Measurements from ENCODE around the gene SNRNP25.

SNRNP25 gene

GRCh38 chr16:101586-101985 is 48.0 kb downstream of the SNRNP25 start:
- DNase-seq (ENCODE audit: low read depth in 2 of 2) = no peak

GRCh38 chr16:102060-102855 is 48.6 kb downstream of the SNRNP25 start:
- no peak for DNase-seq (ENCODE audit: low read depth in 2 of 2)

- DNase-seq (ENCODE audit: low read depth in 2 of 2) = no peak
Measured at GRCh38 chr16:104355-104754, 50.7 kb downstream of the SNRNP25 start.

GRCh38 chr16:104928-105327 is 51.3 kb downstream of the SNRNP25 start:
- no peak for DNase-seq (ENCODE audit: low read depth in 2 of 2)

- no peak for DNase-seq (ENCODE audit: low read depth in 2 of 2)
Measured at GRCh38 chr16:105521-105920, 51.9 kb downstream of the SNRNP25 start.

GRCh38 chr16:106623-107324 is 53.1 kb downstream of the SNRNP25 start:
- peak; percentile 16 to 23 for DNase-seq (ENCODE audit: low read depth in 2 of 2)
